NB4 (cell line): Measurements from ENCODE around the gene TMC8.

Experiments
- DNase-seq: peaks from one replicate; pipeline ENCODE4 v3.0.0; 2010; ENCODE audit warnings: low read depth
- H3K4me3 ChIP-seq: one replicate; pipeline ENCODE4 v1.5.1; 2011; ENCODE audit warnings: mild to moderate bottlenecking, low read depth, low read length, moderate library complexity
- MAX ChIP-seq: IDR thresholded peaks from 2 replicates; pipeline ENCODE4 v1.6.1; 2011; ENCODE audit warnings: low read depth, low read length
- MYC ChIP-seq: IDR thresholded peaks from 2 replicates; pipeline ENCODE4 v1.6.1; 2011; ENCODE audit warnings: low read depth, low read length
- POLR2A ChIP-seq: IDR thresholded peaks from 2 replicates; pipeline ENCODE4 v1.6.1; 2011; ENCODE audit warnings: mild to moderate bottlenecking; ENCODE audit not compliant: insufficient read length; ENCODE audit errors: extremely low read depth
- TF ChIP-seq, protein P1 (sequence below): IDR thresholded peaks from one replicate; pipeline ENCODE4 v1.5.1; 2012; ENCODE audit warnings: low read depth, low read length

TMC8 gene

GRCh38 chr17:78107976-78108725 is 22.4 kb upstream of the TMC8 start:
- no peak for TF ChIP-seq MAX
- TF ChIP-seq, protein P1, sequence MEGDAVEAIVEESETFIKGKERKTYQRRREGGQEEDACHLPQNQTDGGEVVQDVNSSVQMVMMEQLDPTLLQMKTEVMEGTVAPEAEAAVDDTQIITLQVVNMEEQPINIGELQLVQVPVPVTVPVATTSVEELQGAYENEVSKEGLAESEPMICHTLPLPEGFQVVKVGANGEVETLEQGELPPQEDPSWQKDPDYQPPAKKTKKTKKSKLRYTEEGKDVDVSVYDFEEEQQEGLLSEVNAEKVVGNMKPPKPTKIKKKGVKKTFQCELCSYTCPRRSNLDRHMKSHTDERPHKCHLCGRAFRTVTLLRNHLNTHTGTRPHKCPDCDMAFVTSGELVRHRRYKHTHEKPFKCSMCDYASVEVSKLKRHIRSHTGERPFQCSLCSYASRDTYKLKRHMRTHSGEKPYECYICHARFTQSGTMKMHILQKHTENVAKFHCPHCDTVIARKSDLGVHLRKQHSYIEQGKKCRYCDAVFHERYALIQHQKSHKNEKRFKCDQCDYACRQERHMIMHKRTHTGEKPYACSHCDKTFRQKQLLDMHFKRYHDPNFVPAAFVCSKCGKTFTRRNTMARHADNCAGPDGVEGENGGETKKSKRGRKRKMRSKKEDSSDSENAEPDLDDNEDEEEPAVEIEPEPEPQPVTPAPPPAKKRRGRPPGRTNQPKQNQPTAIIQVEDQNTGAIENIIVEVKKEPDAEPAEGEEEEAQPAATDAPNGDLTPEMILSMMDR, result no peak
- TF ChIP-seq MYC, result no peak
- TF ChIP-seq POLR2A, result no peak
- no peak for DNase-seq

DNA sequence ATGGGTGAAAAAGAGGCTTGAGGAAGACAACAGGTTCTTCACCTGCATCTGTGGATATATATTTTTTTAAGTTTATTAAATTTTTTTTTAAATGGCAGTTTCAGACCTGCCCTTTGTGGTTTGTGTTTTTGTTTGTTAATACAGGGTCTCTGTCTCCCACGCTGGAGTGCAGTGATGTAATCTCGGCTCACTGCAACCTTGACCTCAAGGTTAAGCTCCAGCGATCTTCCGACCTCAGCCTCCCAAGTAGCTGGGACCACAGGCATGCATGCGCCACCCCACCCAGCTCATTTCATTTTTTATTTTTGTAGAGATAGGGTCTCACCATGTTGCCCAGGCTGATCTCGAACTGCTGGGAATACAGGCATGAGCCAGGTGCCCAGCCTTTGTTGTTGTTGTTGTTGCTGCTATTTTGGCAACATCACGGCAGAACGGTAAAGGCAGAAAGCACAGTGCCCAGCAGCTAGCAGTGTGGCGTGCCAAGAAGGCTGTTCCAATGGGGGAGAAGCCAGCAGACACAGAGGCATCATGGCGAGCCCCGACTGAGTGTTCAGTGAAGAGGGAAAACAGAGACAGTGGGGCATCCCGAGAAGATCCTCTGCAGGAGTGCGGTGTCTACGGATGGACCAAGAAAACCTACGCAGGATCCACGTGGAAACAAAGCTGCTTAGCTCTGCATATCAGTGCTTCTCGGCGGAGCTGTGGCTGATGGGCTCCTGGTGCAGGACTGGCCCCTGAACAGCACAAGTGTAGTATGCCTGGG is 21.7 kb upstream of the TMC8 start:
- no peak overlapping the region for H3K4me3 ChIP-seq
- no peak for DNase-seq
- TF ChIP-seq POLR2A, result no peak
- TF ChIP-seq, protein P1, result no peak
- TF ChIP-seq MAX, result no peak
- TF ChIP-seq MYC, result no peak

More at GRCh38 chr17:78107976-78108725, 22.4 kb upstream of the TMC8 start:
- H3K4me3 ChIP-seq, result no peak overlapping the region

GRCh38 chr17:78109489-78109761 is 21.1 kb upstream of the TMC8 start:
- no peak overlapping the region for H3K4me3 ChIP-seq
- no peak for DNase-seq
- TF ChIP-seq, protein P1, result no peak
- TF ChIP-seq POLR2A, result no peak
- TF ChIP-seq MAX, result no peak
- TF ChIP-seq MYC, result no peak

DNA sequence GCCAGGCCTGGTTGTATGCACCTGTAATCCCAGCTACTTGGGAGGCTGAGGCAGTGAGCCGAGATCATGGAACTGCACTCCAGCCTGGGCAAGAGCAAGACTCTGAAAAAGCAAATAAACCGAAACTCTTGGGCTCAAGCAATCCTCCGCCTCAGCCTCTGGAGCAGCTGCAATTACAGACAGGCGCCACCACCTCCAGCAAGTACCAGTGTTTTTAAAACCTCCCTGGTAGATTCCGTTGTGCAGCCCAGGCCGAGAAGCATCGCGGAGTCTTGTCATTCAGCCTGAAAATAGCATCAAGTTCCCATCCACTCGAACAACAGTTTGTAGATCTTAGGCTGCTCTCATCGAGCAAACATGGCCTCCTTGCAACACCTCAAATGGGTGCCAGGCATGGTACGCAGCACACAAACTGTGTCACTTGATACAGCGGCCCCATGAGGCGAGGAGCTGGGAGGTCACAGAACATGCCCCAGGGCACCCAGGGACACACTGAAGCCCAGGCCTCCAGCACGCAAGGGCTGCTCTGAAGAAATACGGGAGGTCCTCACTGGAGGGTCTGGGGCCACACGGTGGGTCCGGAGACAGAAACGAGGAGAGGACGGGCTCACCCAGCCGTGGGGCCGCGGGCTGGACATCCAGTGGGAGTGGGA is 20.1 kb upstream of the TMC8 start:
- no peak for DNase-seq
- no peak overlapping the region for H3K4me3 ChIP-seq
- TF ChIP-seq, protein P1, result no peak
- no peak for TF ChIP-seq MYC
- TF ChIP-seq MAX, result no peak
- no peak for TF ChIP-seq POLR2A

- TF ChIP-seq, protein P1, result no peak
- TF ChIP-seq MAX (no peak), MYC (no peak), POLR2A (no peak)
- no peak overlapping the region for H3K4me3 ChIP-seq
- DNase-seq, result no peak
Observed at GRCh38 chr17:78111016-78111726, 19.4 kb upstream of the TMC8 start.
